H9 (cell line): ENCODE measurements around the gene CARMIL3. TPM values are rescaled to one million over a fixed set of nuclear protein-coding genes. Genes with fewer than 3 reads are reported as not detected.

ENCODE experiments used
- DNase-seq: peaks from one replicate; pipeline ENCODE4 v3.0.0-alpha.2; 2017
- H2AFZ ChIP-seq: one replicate; pipeline ENCODE4 v1.6.1; 2013; ENCODE audit warnings: mild to moderate bottlenecking, low read length, control low read depth, moderate library complexity
- H2AK5ac ChIP-seq: 2 replicates; pipeline ENCODE4 v1.6.1; 2013; ENCODE audit warnings: low read length, control low read depth, mixed read lengths; ENCODE audit not compliant: insufficient read length
- H2BK120ac ChIP-seq: one replicate; pipeline ENCODE4 v1.6.1; 2013; ENCODE audit warnings: low read depth, mild to moderate bottlenecking, low read length, control low read depth, inconsistent platforms; ENCODE audit not compliant: poor library complexity, severe bottlenecking
- H2BK12ac ChIP-seq: 2 replicates; pipeline ENCODE4 v1.6.1; 2013; ENCODE audit warnings: low read length, control low read depth, mixed read lengths, low read depth; ENCODE audit not compliant: insufficient read length
- H2BK15ac ChIP-seq: 2 replicates; pipeline ENCODE4 v1.6.1; 2013; ENCODE audit warnings: low read depth, low read length, control low read depth
- H2BK20ac ChIP-seq: one replicate; pipeline ENCODE4 v1.6.1; 2013; ENCODE audit warnings: low read depth, mild to moderate bottlenecking, low read length, control low read depth, inconsistent platforms; ENCODE audit not compliant: poor library complexity, severe bottlenecking
- H2BK5ac ChIP-seq: 2 replicates; pipeline ENCODE4 v1.6.1; 2013; ENCODE audit warnings: low read length, control low read depth, mixed read lengths; ENCODE audit not compliant: insufficient read length
- H3K14ac ChIP-seq: 2 replicates; pipeline ENCODE4 v1.6.1; 2013; ENCODE audit warnings: low read length, control low read depth; ENCODE audit not compliant: insufficient read depth
- H3K18ac ChIP-seq: 2 replicates; pipeline ENCODE4 v1.6.1; 2013; ENCODE audit warnings: low read depth, mild to moderate bottlenecking, mixed read lengths, low read length, control low read depth; ENCODE audit not compliant: insufficient read length
- H3K23ac ChIP-seq: 2 replicates; pipeline ENCODE4 v1.6.1; 2013; ENCODE audit warnings: low read length, control low read depth, mixed read lengths, low read depth; ENCODE audit not compliant: insufficient read length
- H3K23me2 ChIP-seq: 2 replicates; pipeline ENCODE4 v1.6.1; 2013; ENCODE audit warnings: low read depth, mild to moderate bottlenecking, mixed read lengths, low read length, control low read depth; ENCODE audit not compliant: insufficient read length, poor library complexity, severe bottlenecking
- H3K27ac ChIP-seq: 2 replicates; pipeline ENCODE4 v1.5.1; 2013; ENCODE audit warnings: low read length, control low read depth, mixed read lengths, low read depth; ENCODE audit not compliant: insufficient read length
- H3K27me3 ChIP-seq: 2 replicates; pipeline ENCODE4 v1.6.1; 2013; ENCODE audit warnings: low read length, control low read depth, inconsistent platforms; ENCODE audit not compliant: insufficient read depth
- H3K4ac ChIP-seq: 2 replicates; pipeline ENCODE4 v1.6.1; 2013; ENCODE audit warnings: low read depth, mild to moderate bottlenecking, control low read depth, inconsistent platforms, low read length, moderate library complexity
- H3K4me1 ChIP-seq: 2 replicates; pipeline ENCODE4 v1.6.1; 2013; ENCODE audit warnings: low read length, control low read depth, inconsistent platforms; ENCODE audit not compliant: insufficient read depth
- H3K4me2 ChIP-seq: 2 replicates; pipeline ENCODE4 v1.6.1; 2013; ENCODE audit warnings: low read length, control low read depth, mixed read lengths; ENCODE audit not compliant: insufficient read length, insufficient read depth
- H3K56ac ChIP-seq: 2 replicates; pipeline ENCODE4 v1.6.1; 2013; ENCODE audit warnings: low read depth, mild to moderate bottlenecking, mixed read lengths, low read length, control low read depth; ENCODE audit not compliant: insufficient read length
- H3K79me1 ChIP-seq: 2 replicates; pipeline ENCODE4 v1.6.1; 2013; ENCODE audit warnings: low read depth, mild to moderate bottlenecking, moderate library complexity, low read length, control low read depth, inconsistent platforms; ENCODE audit not compliant: insufficient read depth, poor library complexity, severe bottlenecking
- H3K79me2 ChIP-seq: 2 replicates; pipeline ENCODE4 v1.6.1; 2013; ENCODE audit warnings: low read length, control low read depth, inconsistent platforms; ENCODE audit not compliant: insufficient read depth
- H3K9ac ChIP-seq: 2 replicates; pipeline ENCODE4 v1.6.1; 2013; ENCODE audit warnings: low read length, control low read depth, mixed read lengths; ENCODE audit not compliant: insufficient read length; ENCODE audit errors: extremely low read depth
- H3K9me3 ChIP-seq: one replicate; pipeline ENCODE4 v1.6.1; 2013; ENCODE audit warnings: low read depth, low read length, inconsistent platforms; ENCODE audit not compliant: control insufficient read depth
- H3T11ph ChIP-seq: one replicate; pipeline ENCODE4 v1.6.1; 2013; ENCODE audit warnings: mild to moderate bottlenecking, low read length, control low read depth, inconsistent platforms
- H4K20me1 ChIP-seq: one replicate; pipeline ENCODE4 v1.6.1; 2013; ENCODE audit not compliant: control insufficient read depth, insufficient read length, insufficient read depth
- H4K5ac ChIP-seq: 2 replicates; pipeline ENCODE4 v1.6.1; 2013; ENCODE audit warnings: low read depth, mild to moderate bottlenecking, mixed read lengths, low read length, control low read depth; ENCODE audit not compliant: insufficient read length
- H4K8ac ChIP-seq: replicated peaks from 2 replicates; pipeline ENCODE4 v1.6.1; 2013; ENCODE audit warnings: low read length, control low read depth, mixed read lengths, low read depth; ENCODE audit not compliant: insufficient read length
- H4K91ac ChIP-seq: 2 replicates; pipeline ENCODE4 v1.6.1; 2013; ENCODE audit warnings: low read depth, mild to moderate bottlenecking, moderate library complexity, mixed read lengths, low read length, control low read depth; ENCODE audit not compliant: insufficient read length
- H3K27ac Mint-ChIP-seq, 3 experiments: 2 replicates in 2 of 3; 3 replicates in 1 of 3; pipeline ENCODE4 v1.8.0; 2020 to 2021; ENCODE audit warnings: mixed read lengths in 3 of 3, mild to moderate bottlenecking in 1 of 3, moderate library complexity in 1 of 3
- H3K27me3 Mint-ChIP-seq: 2 replicates; pipeline ENCODE4 v1.8.0; 2021; ENCODE audit warnings: low read depth, mild to moderate bottlenecking, moderate library complexity, mixed read lengths
- H3K36me3 Mint-ChIP-seq, 3 experiments: 2 replicates in 2 of 3; 3 replicates in 1 of 3; pipeline ENCODE4 v1.8.0; 2020 to 2021; ENCODE audit warnings: low read depth in 3 of 3, mixed read lengths in 3 of 3; ENCODE audit not compliant: insufficient read depth in 1 of 3
- H3K4me1 Mint-ChIP-seq, 2 experiments: 2 replicates each; pipeline ENCODE4 v1.8.0; 2020; ENCODE audit warnings: mixed read lengths in 2 of 2
- H3K4me3 Mint-ChIP-seq, 2 experiments: 2 replicates in 1 of 2; 3 replicates in 1 of 2; pipeline ENCODE4 v1.8.0; 2020 to 2021; ENCODE audit warnings: mild to moderate bottlenecking in 2 of 2, mixed read lengths in 2 of 2, moderate library complexity in 1 of 2
- H3K9me3 Mint-ChIP-seq, 2 experiments: 2 replicates in 1 of 2; 3 replicates in 1 of 2; pipeline ENCODE4 v1.8.0; 2020; ENCODE audit warnings: mild to moderate bottlenecking in 2 of 2, mixed read lengths in 2 of 2, moderate library complexity in 1 of 2
- WGBS: extraction: QIAGEN DNeasy Blood & Tissue Kit; methylation state at CpG from one replicate; pipeline ENCODE4 v1.1.7; 2013; ENCODE audit warnings: missing lambda C conversion rate, low lambda C conversion rate, mixed read lengths; ENCODE audit not compliant: insufficient read length; ENCODE audit errors: extremely low coverage; 5-methylcytosine and 5-hydroxymethylcytosine counted together
- total RNA-seq: library from RNA; stranded (reverse); gene quantifications from 2 replicates; pipeline ENCODE4 v1.2.1, GENCODE V29; 2021
- TF ChIP-seq, protein P1 (sequence below): fragments of 200-600 bp; sonication (generic); conservative IDR thresholded peaks from 3 replicates; pipeline ENCODE4 v1.8.0; 2021; ENCODE audit warnings: antibody characterized with exemption, mild to moderate bottlenecking

CARMIL3 gene
- total RNA-seq, 1 experiment from 2014 or later = 5.8 TPM

DNA sequence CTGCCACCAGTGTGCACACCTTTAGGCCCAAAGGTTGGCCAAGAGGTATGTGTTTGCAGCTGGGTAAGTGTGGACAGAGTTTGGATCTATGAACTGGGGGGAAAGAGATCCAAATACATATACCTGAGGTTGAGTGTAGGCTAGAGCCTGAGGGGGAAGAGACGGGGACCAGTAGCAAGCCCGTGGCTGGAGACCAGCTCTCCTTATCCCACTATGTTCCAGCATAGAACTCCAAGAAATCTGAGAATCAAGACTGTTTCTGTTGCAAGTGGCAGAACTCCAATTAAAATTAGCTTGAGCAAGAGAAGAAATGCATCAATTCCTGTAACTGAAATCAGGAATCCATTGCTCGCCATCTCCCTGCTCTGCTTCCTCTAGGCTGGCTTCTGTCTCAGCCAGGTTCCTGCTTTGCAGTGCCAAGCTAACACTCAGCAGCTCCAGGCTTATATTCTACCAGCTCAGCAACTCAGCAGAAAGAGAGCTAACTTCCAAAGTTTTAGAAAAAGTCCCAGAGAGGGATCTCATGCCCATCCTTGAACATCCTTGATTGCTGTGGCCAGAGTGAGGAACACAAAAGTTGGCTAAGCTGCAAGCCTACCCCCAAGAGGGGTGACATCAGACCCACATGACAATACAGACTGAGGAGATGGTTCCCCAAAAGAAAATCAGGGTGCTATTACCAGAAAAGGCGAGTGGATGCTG, 40.8 kb downstream of the CARMIL3 start:
- no peak overlapping the region for H2BK5ac ChIP-seq
- no peaks in the 10 kb centered on the region for H4K20me1 ChIP-seq
- Mint-ChIP-seq H3K4me3 (peak overlapping the region in 1 of 2 experiments; percentile 93; a peak in 3 of 5 replicates), H3K9me3 (peaks cover 0 to 2% of the 10 kb centered on the region in 2 experiments; a peak in 3 of 5 replicates), H3K27ac (peak overlapping the region in 2 of 3 experiments; percentile 97 to 98; a peak in 3 of 7 replicates), H3K27me3 (peaks cover 4% of the 10 kb centered on the region), H3K36me3 (peaks cover 12 to 20% (median 13%) of the 10 kb centered on the region in 3 experiments; a peak in 6 of 7 replicates), H3K4me1 (peaks cover 21 to 41% of the 10 kb centered on the region in 2 experiments)
- TF ChIP-seq, protein P1, sequence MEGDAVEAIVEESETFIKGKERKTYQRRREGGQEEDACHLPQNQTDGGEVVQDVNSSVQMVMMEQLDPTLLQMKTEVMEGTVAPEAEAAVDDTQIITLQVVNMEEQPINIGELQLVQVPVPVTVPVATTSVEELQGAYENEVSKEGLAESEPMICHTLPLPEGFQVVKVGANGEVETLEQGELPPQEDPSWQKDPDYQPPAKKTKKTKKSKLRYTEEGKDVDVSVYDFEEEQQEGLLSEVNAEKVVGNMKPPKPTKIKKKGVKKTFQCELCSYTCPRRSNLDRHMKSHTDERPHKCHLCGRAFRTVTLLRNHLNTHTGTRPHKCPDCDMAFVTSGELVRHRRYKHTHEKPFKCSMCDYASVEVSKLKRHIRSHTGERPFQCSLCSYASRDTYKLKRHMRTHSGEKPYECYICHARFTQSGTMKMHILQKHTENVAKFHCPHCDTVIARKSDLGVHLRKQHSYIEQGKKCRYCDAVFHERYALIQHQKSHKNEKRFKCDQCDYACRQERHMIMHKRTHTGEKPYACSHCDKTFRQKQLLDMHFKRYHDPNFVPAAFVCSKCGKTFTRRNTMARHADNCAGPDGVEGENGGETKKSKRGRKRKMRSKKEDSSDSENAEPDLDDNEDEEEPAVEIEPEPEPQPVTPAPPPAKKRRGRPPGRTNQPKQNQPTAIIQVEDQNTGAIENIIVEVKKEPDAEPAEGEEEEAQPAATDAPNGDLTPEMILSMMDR = no peak
- no peak overlapping the region for H3K4ac ChIP-seq
- no peak overlapping the region for H3K14ac ChIP-seq
- no peaks in the 10 kb centered on the region for H3K9me3 ChIP-seq
- no peaks in the 10 kb centered on the region; the same call in 1 of the 2 replicates for H3K79me2 ChIP-seq
- H3K4me1 ChIP-seq = no peaks in the 10 kb centered on the region; the same call in 1 of the 2 replicates
- H3K27ac ChIP-seq = no peak overlapping the region
- H2BK15ac ChIP-seq = no peak overlapping the region
- no peak overlapping the region for H3K23ac ChIP-seq
- H3K18ac ChIP-seq = no peak overlapping the region
- no peak for DNase-seq
- H4K8ac ChIP-seq = no peak overlapping the region
- H4K5ac ChIP-seq = no peak overlapping the region
- no peaks in the 10 kb centered on the region for H3K27me3 ChIP-seq
- no peak overlapping the region for H2BK120ac ChIP-seq
- no peaks in the 10 kb centered on the region for H3K79me1 ChIP-seq
- H3K56ac ChIP-seq = no peak overlapping the region
- H4K91ac ChIP-seq = no peak overlapping the region
- H2AFZ ChIP-seq = no peak overlapping the region
- no peak overlapping the region for H3K4me2 ChIP-seq
- peak overlapping the region; percentile 51 for H2BK12ac ChIP-seq
- H2BK20ac ChIP-seq = no peak overlapping the region
- no peak overlapping the region for H3T11ph ChIP-seq
- WGBS = no CpG with 5 or more reads among the region's 4 CpGs
- H2AK5ac ChIP-seq = no peak overlapping the region
- H3K9ac ChIP-seq = no peak overlapping the region
- H3K23me2 ChIP-seq = peaks cover 6% of the 10 kb centered on the region
